Erythroblast (primary cell): ENCODE measurements around the gene HDAC7.

ENCODE experiments used
- DNase-seq, 2 experiments: peaks; one replicate each; lab custom pipeline; 2025; lab: John Stamatoyannopoulos, UW
- GATA1 ChIP-seq: IDR thresholded peaks from 2 replicates; pipeline ENCODE4 v1.6.1; 2011; ENCODE audit warnings: low read depth, mild to moderate bottlenecking, control low read depth, low read length, moderate library complexity
- POLR2A ChIP-seq: IDR thresholded peaks from 2 replicates; pipeline ENCODE4 v1.6.1; 2011; ENCODE audit warnings: mild to moderate bottlenecking, low read length

The HDAC7 gene

GRCh38 chr12:47841501-47841900 is 21.8 kb upstream of the HDAC7 start:
- TF ChIP-seq POLR2A (no peak), GATA1 (no peak)
- no peak for DNase-seq

- TF ChIP-seq POLR2A, result no peak
- no peak for TF ChIP-seq GATA1
- no peak for DNase-seq
Measured at GRCh38 chr12:47840571-47840970, 20.9 kb upstream of the HDAC7 start.

GRCh38 chr12:47839214-47839876 is 19.6 kb upstream of the HDAC7 start:
- DNase-seq, result no peak
- no peak for TF ChIP-seq POLR2A
- TF ChIP-seq GATA1, result no peak

- no peak for TF ChIP-seq GATA1
- no peak for TF ChIP-seq POLR2A
- DNase-seq, result peak; percentile 57 to 70
Measured at GRCh38 chr12:47838286-47838931, 18.7 kb upstream of the HDAC7 start.

GRCh38 chr12:47837190-47838171 is 17.8 kb upstream of the HDAC7 start:
- DNase-seq, result peak; percentile 74 to 88
- TF ChIP-seq GATA1, result no peak
- no peak for TF ChIP-seq POLR2A

GRCh38 chr12:47835831-47836155 is 16.1 kb upstream of the HDAC7 start:
- no peak for TF ChIP-seq GATA1
- TF ChIP-seq POLR2A, result no peak
- no peak for DNase-seq

- no peak for TF ChIP-seq POLR2A
- no peak for TF ChIP-seq GATA1
- no peak for DNase-seq
Measured at GRCh38 chr12:47835006-47835830, 15.5 kb upstream of the HDAC7 start.

- TF ChIP-seq GATA1 (no peak), POLR2A (peak; percentile 18)
- DNase-seq, result peak; percentile 82 to 88
Measured at GRCh38 chr12:47834199-47834903, 14.6 kb upstream of the HDAC7 start.

- peak; percentile 61 to 75 for DNase-seq
Measured at GRCh38 chr12:47833591-47834012, 13.9 kb upstream of the HDAC7 start.

GRCh38 chr12:47832263-47832933 is 12.7 kb upstream of the HDAC7 start:
- DNase-seq, result no peak
- TF ChIP-seq POLR2A, result no peak
- no peak for TF ChIP-seq GATA1

More at GRCh38 chr12:47833591-47834012, 13.9 kb upstream of the HDAC7 start:
- TF ChIP-seq GATA1 (no peak), POLR2A (no peak)

GRCh38 chr12:47829584-47829983 is 9.9 kb upstream of the HDAC7 start:
- TF ChIP-seq GATA1 (no peak), POLR2A (no peak)
- no peak for DNase-seq

GRCh38 chr12:47828976-47829482 is 9.3 kb upstream of the HDAC7 start:
- TF ChIP-seq GATA1 (no peak), POLR2A (no peak)
- peak; percentile 41 to 54 for DNase-seq
